A673 (cell line): Measurements from ENCODE around the gene FAM114A2. TPM values are rescaled to one million over a fixed set of nuclear protein-coding genes. Genes with fewer than 3 reads are reported as not detected.
A peak's percentile ranks its signal among the peaks of the same experiment; 100 is the strongest.
"Not testable (repeated sequence)": the region's sequence is repeated elsewhere in the genome, so short reads cannot be mapped to it uniquely, and the experiment has no call there.

Experiments
- BruUV-seq: library from RNA; stranded (reverse); fragments of 400-500 nt; replicated peaks from 2 replicates; lab custom pipeline; 2021; lab: Mats Ljungman, UMichigan
- CTCF ChIA-PET: fragments of 300-600 bp; sonication (Branson Sonifier 250); formaldehyde crosslinking; loops from one replicate; lab custom pipeline; 2022; ENCODE audit warnings: antibody characterized with exemption; lab: Charles Lee
- POLR2A ChIA-PET: fragments of 300-600 bp; sonication (Branson Sonifier 250); formaldehyde crosslinking; loops from one replicate; lab custom pipeline; 2022; ENCODE audit warnings: antibody characterized with exemption; ENCODE audit not compliant: low non-redundant PET; lab: Charles Lee
- DNase-seq: peaks from one replicate; pipeline ENCODE4 v3.0.0-alpha.2; 2015; ENCODE audit warnings: low spot score
- H3K27ac ChIP-seq: fragments of 200-600 bp; sonication (generic); 2 replicates; pipeline ENCODE4 v1.5.1; 2016; ENCODE audit warnings: mixed run types, low read depth, mild to moderate bottlenecking, mixed read lengths, antibody characterized with exemption, low read length; ENCODE audit not compliant: poor library complexity, severe bottlenecking
- H3K27me3 ChIP-seq: fragments of 200-600 bp; sonication (generic); replicated peaks from 2 replicates; pipeline ENCODE4 v1.6.1; 2017; ENCODE audit warnings: mixed run types, low read depth, mild to moderate bottlenecking, mixed read lengths, antibody characterized with exemption, low read length; ENCODE audit not compliant: insufficient read depth, poor library complexity
- H3K36me3 ChIP-seq: fragments of 200-600 bp; sonication (generic); 2 replicates; pipeline ENCODE4 v1.6.1; 2016; ENCODE audit warnings: mixed run types, mild to moderate bottlenecking, mixed read lengths, antibody characterized with exemption, low read length; ENCODE audit not compliant: insufficient read depth, poor library complexity, severe bottlenecking
- H3K4me1 ChIP-seq: fragments of 200-600 bp; sonication (generic); 2 replicates; pipeline ENCODE4 v1.6.1; 2017; ENCODE audit warnings: mixed run types, mild to moderate bottlenecking, mixed read lengths, antibody characterized with exemption, low read length; ENCODE audit not compliant: insufficient read depth, poor library complexity, severe bottlenecking
- H3K4me3 ChIP-seq: fragments of 200-600 bp; sonication (generic); 2 replicates; pipeline ENCODE4 v1.5.1; 2016; ENCODE audit warnings: low read depth, mixed run types, mild to moderate bottlenecking, mixed read lengths, low read length; ENCODE audit not compliant: poor library complexity, severe bottlenecking
- H3K9me3 ChIP-seq: fragments of 200-600 bp; sonication (generic); 2 replicates; pipeline ENCODE4 v1.6.1; 2016; ENCODE audit warnings: mixed run types, low read depth, mild to moderate bottlenecking, mixed read lengths, antibody characterized with exemption, low read length; ENCODE audit not compliant: poor library complexity, severe bottlenecking
- CTCF ChIP-seq: fragments of 300-800, 200-600 bp; sonication (generic); conservative IDR thresholded peaks from 2 replicates; pipeline ENCODE4 v1.5.1; 2017; ENCODE audit warnings: low read depth, mild to moderate bottlenecking, antibody characterized with exemption, low read length, moderate library complexity, mixed read lengths
- EZH2 ChIP-seq: fragments of 200-600 bp; sonication (generic); IDR thresholded peaks from 2 replicates; pipeline ENCODE4 v1.6.1; 2017; ENCODE audit warnings: borderline replicate concordance, low read depth, mild to moderate bottlenecking, mixed read lengths, antibody characterized with exemption, low read length; ENCODE audit not compliant: poor library complexity, severe bottlenecking
- intact Hi-C: fragments of 100-400 bp; cut with micrococcal nuclease; formaldehyde crosslinking; loops from one replicate; pipeline ENCODE4 v1.10.0; 2022; ENCODE audit not compliant: unreplicated experiment
- total RNA-seq: library from RNA; stranded (reverse); gene quantifications from 2 replicates; pipeline ENCODE4 v1.2.3, GENCODE V29; 2021

Gene FAM114A2
- total RNA-seq, 1 experiment from 2014 or later, result 23.5 TPM

- intact Hi-C loops, result no loop called here
Observed at GRCh38 chr5:154025951-154026350, 12.8 kb downstream of the FAM114A2 start.

GRCh38 chr5:154018919-154019318, 19.8 kb downstream of the FAM114A2 start:
- H3K27me3 ChIP-seq, H3K4me3 ChIP-seq, POLR2A ChIA-PET, H3K9me3 ChIP-seq, H3K27ac ChIP-seq, H3K4me1 ChIP-seq, CTCF ChIA-PET, H3K36me3 ChIP-seq, DNase-seq, BruUV-seq, intact Hi-C loops: not testable (repeated sequence)

More at GRCh38 chr5:154025951-154026350, 12.8 kb downstream of the FAM114A2 start:
- ChIA-PET CTCF (interaction anchor here (0.7 kb wide), 1 partner anchor 10 kb away, joined by 3 read pairs; no protein-coding TSS in a partner anchor), POLR2A (no interaction called here)
- no peaks in the 10 kb centered on the region for H3K9me3 ChIP-seq
- no peak overlapping the region for H3K27ac ChIP-seq
- H3K36me3 ChIP-seq, result peaks cover 16% of the 10 kb centered on the region
- peaks cover 3% of the 10 kb centered on the region for H3K4me1 ChIP-seq
- H3K4me3 ChIP-seq, result no peak overlapping the region
- BruUV-seq, result no TSS peak
- no peak for DNase-seq
- no peaks in the 10 kb centered on the region for H3K27me3 ChIP-seq
- TF ChIP-seq EZH2 (no peak), CTCF (no peak)

GRCh38 chr5:154015071-154015693, 23.5 kb downstream of the FAM114A2 start:
- H3K27me3 ChIP-seq, result no peaks in the 10 kb centered on the region
- no TSS peak for BruUV-seq
- no peaks in the 10 kb centered on the region for H3K36me3 ChIP-seq
- peak; percentile 5 for DNase-seq
- intact Hi-C loops, result no loop called here
- no peak overlapping the region for H3K27ac ChIP-seq
- H3K4me1 ChIP-seq, result no peaks in the 10 kb centered on the region
- no peaks in the 10 kb centered on the region for H3K9me3 ChIP-seq
- TF ChIP-seq EZH2, result no peak
- POLR2A ChIA-PET, result no interaction called here
- H3K4me3 ChIP-seq, result no peak overlapping the region
- CTCF ChIA-PET, result no interaction called here

GRCh38 chr5:154010660-154011059, 28.1 kb downstream of the FAM114A2 start:
- Histone ChIP-seq H3K36me3 (no peaks in the 10 kb centered on the region), H3K4me1 (no peaks in the 10 kb centered on the region), H3K27me3 (no peaks in the 10 kb centered on the region), H3K27ac (no peak overlapping the region), H3K9me3 (no peaks in the 10 kb centered on the region), H3K4me3 (no peak overlapping the region)
- POLR2A ChIA-PET, result no interaction called here
- CTCF ChIA-PET, result no interaction called here
- no peak for TF ChIP-seq CTCF
- no peak for TF ChIP-seq EZH2
- intact Hi-C loops, result no loop called here
- BruUV-seq, result no TSS peak
- DNase-seq, result no peak
